NCI-H128 (cell line): ENCODE results near the gene FOXO3.
"Not testable (repeated sequence)": the region's sequence is repeated elsewhere in the genome, so short reads cannot be mapped to it uniquely, and the experiment has no call there.

Experiments used
- DNase-seq: peaks from one replicate; lab custom pipeline; 2025; ENCODE audit not compliant: unreplicated experiment; lab: John Stamatoyannopoulos, UW

The FOXO3 gene

GRCh38 chr6:108560463-108561308, at the start of gene FOXO3:
Gene FOXO3 (plus strand): TSS chr6:108560917. CDS start chr6:108561209, 292 bp downstream.
- DNase-seq, result peak; percentile 27

GRCh38 chr6:108518714-108519576, 41.8 kb upstream of the FOXO3 start:
- no peak for DNase-seq

- no peak for DNase-seq
These were observed 39.1 kb upstream of the FOXO3 start for GRCh38 chr6:108521616-108522107.

- no peak for DNase-seq
These were observed 37.0 kb upstream of the FOXO3 start for GRCh38 chr6:108523697-108524096.

- DNase-seq, result no peak
These were observed 36.0 kb upstream of the FOXO3 start for GRCh38 chr6:108524528-108525248.

GRCh38 chr6:108526739-108527174, 34.0 kb upstream of the FOXO3 start:
- no peak for DNase-seq

GRCh38 chr6:108528878-108529277, 31.8 kb upstream of the FOXO3 start:
- DNase-seq, result no peak

GRCh38 chr6:108531332-108531731, 29.4 kb upstream of the FOXO3 start:
- DNase-seq, result no peak

- DNase-seq, result no peak
These were observed 25.5 kb upstream of the FOXO3 start for GRCh38 chr6:108535114-108535742.

GRCh38 chr6:108535920-108536535, 24.7 kb upstream of the FOXO3 start:
- not testable (repeated sequence) for DNase-seq

GRCh38 chr6:108541843-108542759, 18.6 kb upstream of the FOXO3 start:
- DNase-seq, result peak; percentile 76

GRCh38 chr6:108543175-108543940, 17.4 kb upstream of the FOXO3 start:
- no peak for DNase-seq

- DNase-seq, result no peak
These were observed 16.1 kb upstream of the FOXO3 start for GRCh38 chr6:108544606-108545005.

- no peak for DNase-seq
These were observed 14.4 kb upstream of the FOXO3 start for GRCh38 chr6:108546079-108547049.

- DNase-seq, result no peak
These were observed 11.5 kb upstream of the FOXO3 start for GRCh38 chr6:108549241-108549640.

- no peak for DNase-seq
These were observed 11.0 kb upstream of the FOXO3 start for GRCh38 chr6:108549741-108550140.

GRCh38 chr6:108550256-108550655, 10.5 kb upstream of the FOXO3 start:
- no peak for DNase-seq
